ENCODE results near the gene PTRH1.

Gene PTRH1

DNA sequence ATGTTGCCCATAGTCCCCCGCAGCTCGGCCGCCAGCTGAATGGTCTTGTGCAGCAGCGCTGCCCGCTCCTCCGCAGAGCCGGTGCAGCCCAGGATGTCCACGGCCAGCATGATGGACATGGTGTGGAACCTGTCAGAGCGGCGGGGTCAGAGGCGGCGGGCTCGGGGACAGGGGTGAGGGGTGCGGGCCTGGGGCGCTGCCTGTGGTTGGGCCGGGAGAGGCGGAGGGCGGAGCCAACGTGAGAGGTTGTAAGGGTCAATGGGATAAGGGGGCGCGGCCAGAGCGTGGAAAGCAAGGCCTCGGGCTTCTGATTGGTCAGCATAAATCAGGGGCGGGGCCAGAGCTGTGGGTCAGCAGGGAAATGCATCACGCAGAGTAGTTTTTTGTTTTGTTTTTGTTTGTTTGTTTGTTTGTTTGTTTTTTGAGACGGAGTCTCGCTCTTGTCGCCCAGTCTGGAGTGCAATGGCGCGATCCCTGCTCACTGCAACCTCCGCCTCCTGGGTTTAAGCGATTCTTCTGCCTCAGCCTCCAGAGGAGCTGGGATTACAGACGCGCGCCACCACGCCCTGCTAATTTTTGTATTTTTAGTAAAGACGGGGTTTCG lies 26.5 kb upstream of the PTRH1 start:
- in situ Hi-C loops (cut with MboI; ENCODE audit: low sequenced_read_pairs), result no loop called here

DNA sequence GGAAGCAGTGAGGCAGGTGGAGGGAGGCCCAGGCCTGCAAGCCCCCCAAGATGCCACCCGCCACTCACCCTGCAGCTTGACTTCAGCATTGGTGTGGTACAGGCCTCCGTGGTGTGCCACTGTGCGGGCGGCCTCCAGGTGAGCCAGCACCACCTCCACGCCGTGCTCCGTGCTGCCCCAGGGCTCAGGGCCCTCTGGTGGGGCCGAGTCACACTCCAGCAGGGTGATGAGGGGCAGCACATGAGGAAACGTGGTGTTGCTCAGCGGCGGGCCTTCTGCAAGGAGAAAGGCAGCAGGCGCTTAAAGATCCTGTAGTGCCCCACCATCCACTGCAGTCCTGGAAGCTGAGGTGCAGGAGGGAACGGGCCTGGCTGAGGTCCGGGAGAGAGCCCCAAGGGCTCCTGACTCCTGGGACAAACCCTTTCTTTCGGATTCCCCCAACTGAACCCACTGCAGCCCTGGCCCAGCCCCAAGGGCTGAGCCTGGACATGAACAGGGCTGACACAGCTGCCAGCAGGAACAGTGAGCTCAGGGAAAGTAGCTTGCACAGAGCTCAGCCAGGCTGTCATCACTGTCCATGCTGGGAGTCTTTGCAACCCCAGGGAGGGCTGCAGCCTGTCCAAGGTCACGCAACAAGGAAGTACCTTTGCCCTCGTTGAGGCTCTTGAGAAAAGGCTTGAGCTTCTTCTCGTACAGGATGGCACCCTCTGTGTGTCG lies 24.3 kb upstream of the PTRH1 start:
- in situ Hi-C loops (cut with MboI; ENCODE audit: low sequenced_read_pairs), result loop anchor here (10.0 kb wide), 2 partner anchors 125 to 235 kb away; no protein-coding TSS in a partner anchor

- in situ Hi-C loops (cut with MboI; ENCODE audit: low sequenced_read_pairs), result loop anchor here (10.0 kb wide), 2 partner anchors 126 to 234 kb away; no protein-coding TSS in a partner anchor
Observed at GRCh38 chr9:127738666-127739065, 23.2 kb upstream of the PTRH1 start.

DNA sequence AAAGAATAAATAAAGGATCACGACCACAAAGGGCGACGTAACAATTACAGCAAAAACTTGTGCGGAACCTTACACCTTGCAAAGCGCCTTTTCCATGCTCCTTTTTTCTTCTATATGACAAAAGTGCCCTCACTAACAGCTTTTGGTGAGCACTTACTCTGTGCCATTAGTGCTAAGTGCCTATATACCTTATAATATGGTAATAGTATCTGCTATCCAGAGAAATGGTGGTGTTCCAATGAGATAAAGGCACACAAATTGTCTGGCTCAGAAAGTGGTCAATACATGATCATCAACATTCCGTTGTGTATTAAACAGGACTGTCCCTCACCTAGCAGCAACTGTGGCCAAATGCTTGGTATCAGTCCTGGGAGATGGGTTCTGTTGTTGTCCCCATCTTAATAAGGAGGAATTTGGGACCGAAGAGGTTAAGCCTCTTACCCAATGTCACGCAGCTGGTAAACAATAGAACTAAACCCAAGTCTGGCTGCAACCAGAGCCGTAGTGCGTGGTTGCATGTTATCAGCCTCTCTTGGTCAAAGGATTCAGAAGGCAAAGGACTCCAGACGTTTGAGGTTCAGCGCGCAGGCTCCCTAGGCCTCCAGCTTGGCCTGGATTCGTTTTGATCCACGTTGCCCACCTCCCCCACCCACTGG lies 20.2 kb upstream of the PTRH1 start:
- in situ Hi-C loops (cut with MboI; ENCODE audit: low sequenced_read_pairs), result loop anchor here (10.0 kb wide), 2 partner anchors 129 to 231 kb away; no protein-coding TSS in a partner anchor

GRCh38 chr9:127734747-127735529 lies 19.5 kb upstream of the PTRH1 start, which contains the start of gene TOR2A:
TOR2A (minus strand) TSS chr9:127735294; CDS start chr9:127735270, 24 bp downstream.
- in situ Hi-C loops (cut with MboI; ENCODE audit: low sequenced_read_pairs), result loop anchor here (10.0 kb wide), 2 partner anchors 130 to 230 kb away; no protein-coding TSS in a partner anchor

DNA sequence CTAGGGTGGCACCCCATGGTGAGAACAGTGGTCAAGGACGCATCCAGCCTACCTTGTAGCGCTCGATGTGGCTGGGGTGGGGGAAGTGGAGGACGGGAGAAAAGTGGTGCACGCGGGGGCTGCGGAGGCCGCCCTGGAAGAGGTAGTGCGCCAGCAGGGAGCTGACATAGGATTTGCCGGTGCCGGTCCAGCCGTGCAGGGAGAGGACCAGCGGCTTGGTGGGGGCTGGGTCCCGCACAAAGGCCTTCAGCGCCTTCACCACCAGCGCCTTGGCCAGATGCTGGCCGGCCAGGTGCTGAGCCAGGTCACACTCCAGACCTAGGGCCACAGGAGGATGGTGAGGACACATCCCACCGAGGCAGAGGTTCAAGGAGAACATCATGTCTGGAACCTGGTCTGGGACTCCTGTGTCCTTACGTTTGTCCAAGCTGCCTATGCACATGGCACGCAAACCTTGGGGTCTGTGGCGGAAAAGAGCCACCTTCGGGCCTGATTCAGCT lies 18.8 kb upstream of the PTRH1 start:
- in situ Hi-C loops (cut with MboI; ENCODE audit: low sequenced_read_pairs), result loop anchor here (10.0 kb wide), 2 partner anchors 131 to 229 kb away; no protein-coding TSS in a partner anchor

DNA sequence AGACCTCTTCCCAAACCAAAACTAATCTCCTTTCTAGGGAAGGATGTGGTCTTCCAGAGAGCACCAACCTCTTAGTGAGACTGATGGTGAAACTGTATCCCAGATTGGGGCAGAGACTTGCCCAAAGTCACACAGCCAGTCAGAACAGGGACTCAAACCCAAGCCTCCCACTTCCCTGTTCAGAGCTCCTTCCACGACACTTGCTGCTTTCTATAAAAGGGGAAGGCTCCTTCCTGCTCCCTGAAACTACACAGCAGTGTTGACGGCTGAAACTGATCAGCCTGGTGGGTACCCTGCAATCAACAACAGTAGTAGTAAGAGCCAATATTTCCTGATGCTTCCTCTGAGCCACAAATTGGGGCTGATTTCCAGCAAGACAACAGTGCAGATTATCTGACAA lies 18.2 kb upstream of the PTRH1 start:
- in situ Hi-C loops (cut with MboI; ENCODE audit: low sequenced_read_pairs), result loop anchor here (10.0 kb wide), 2 partner anchors 131 to 229 kb away; no protein-coding TSS in a partner anchor

DNA sequence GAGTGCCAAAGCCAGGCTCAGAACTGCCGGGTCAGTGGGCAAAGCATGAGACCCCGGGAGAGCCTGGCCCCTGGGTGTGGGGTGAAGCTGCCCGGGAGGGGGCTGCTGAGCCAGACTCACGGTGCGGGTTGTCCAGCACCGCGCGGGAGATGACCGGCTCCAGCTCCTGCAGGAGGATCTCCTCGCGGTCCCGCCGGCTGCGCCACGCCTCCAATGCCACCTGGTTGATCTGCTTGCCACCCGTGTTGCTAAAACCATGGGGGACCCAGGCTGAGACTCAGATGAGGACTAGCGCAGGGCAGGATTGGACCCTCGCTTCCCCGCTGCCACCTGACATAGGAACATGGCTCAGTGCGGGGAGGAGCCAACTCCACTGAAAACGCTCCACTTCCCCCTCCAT lies 17.0 kb upstream of the PTRH1 start:
- in situ Hi-C loops (cut with MboI; ENCODE audit: low sequenced_read_pairs), result loop anchor here (10.0 kb wide), 2 partner anchors 132 to 228 kb away; no protein-coding TSS in a partner anchor

DNA sequence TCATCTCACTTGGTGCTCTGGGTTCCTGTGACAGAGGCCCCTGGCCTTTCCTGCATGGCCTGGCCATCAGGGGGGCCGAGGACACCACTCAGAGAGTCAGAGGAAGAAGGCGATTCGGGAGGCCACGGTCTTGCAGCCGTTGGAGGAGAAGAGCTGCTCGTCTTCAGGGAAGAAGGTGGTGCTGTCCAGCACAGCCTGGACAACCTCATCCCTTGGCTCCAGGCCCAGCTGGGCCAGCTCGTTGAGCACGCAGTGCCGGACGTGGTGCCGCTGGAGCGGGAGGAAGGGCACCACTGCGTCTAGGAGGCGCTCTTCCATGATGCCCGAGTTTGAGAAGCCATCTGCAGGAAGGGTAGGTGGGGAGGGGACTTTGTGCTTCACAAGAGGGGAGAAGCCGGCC lies 16.5 kb upstream of the PTRH1 start:
- in situ Hi-C loops (cut with MboI; ENCODE audit: low sequenced_read_pairs), result loop anchor here (10.0 kb wide), 2 partner anchors 133 to 227 kb away; no protein-coding TSS in a partner anchor

DNA sequence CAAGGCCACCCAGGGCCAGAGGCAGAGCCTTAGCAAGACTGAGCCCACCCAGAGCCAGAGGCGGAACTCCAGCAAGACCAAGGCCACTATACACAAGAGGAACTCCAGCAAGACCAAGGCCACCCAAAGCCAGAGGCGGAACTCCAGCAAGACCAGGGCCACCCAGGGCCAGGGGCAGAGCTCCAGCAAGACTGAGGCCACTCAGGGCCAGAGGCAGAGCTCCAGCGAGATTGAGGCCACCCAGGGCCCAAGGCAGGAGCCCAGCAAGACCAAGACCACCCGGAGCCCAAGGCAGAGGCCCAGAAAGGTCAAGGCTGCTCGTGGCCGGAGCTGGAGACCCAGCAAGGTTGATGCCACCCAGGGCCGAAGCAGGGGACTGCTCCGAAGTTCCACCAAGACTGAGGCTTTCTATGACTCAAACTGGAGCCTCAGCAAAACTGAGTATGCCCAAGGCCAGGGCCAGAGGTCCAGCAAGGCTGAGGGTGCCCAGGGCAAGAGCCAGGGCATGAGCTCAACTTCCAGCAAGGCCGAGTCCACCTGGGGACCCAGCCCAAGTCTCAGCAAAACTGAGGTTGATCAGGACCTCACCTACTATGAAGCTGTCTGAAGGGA lies 15.4 kb upstream of the PTRH1 start:
- in situ Hi-C loops (cut with MboI; ENCODE audit: low sequenced_read_pairs), result loop anchor here (10.0 kb wide), 2 partner anchors 134 to 226 kb away; no protein-coding TSS in a partner anchor

DNA sequence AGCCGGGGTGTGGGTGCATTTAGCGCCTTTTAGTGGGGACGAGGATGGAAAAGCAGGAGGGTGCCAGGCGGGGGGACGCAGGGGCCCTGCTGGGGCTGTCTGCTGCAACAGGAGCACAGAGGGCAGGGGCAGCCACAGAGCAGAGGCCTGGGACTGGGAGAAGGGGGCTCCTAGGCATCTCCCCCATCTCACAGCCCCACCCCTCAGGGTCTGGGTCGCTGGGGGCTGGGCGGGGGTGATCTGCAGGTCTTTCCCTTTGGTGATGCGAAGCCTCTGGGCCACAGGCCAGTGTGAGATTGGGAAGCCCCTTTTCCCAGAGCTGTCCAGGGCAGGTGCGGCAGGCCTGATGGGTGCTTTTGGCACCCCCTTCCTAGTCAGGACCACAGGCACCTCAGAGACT lies 14.8 kb upstream of the PTRH1 start:
- in situ Hi-C loops (cut with MboI; ENCODE audit: low sequenced_read_pairs), result loop anchor here (10.0 kb wide), 2 partner anchors 135 to 225 kb away; no protein-coding TSS in a partner anchor

DNA sequence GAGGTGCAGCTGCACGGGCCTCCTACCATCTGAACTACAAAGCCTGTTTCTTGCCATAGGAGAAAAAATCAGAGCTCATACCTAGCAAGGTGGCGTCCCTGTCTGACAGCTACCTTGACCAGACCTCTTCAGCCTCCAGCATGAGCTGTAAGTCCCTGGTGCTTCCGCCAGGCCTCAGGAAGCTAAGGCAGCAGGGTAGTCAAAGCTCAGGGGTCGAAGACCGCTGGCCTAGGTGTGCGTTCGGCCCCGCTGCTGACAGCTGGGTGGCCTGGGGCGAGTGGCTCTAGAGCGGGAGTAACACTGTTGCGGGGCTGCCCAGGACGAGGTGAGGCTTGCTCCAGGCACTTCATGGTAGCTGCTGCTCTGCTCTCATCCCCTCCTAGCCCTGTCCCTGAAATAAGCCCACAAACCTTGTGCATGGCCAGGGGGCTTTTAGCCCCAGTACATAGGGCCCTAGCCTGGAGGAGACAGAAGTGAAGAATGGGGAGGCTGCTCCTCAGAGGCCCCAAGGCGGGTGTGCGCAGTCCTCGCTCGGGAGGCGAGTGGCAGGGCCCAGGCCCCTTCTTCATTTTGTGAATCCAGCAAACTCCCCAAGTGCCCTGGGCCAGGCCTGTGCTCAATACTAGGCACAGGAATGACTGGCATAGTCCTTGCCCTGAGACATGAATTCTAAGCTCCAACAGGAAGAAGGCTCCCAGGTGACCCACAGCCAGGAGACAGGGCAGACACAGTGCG lies 14.2 kb upstream of the PTRH1 start:
- in situ Hi-C loops (cut with MboI; ENCODE audit: low sequenced_read_pairs), result loop anchor here (10.0 kb wide), 2 partner anchors 135 to 225 kb away; no protein-coding TSS in a partner anchor

DNA sequence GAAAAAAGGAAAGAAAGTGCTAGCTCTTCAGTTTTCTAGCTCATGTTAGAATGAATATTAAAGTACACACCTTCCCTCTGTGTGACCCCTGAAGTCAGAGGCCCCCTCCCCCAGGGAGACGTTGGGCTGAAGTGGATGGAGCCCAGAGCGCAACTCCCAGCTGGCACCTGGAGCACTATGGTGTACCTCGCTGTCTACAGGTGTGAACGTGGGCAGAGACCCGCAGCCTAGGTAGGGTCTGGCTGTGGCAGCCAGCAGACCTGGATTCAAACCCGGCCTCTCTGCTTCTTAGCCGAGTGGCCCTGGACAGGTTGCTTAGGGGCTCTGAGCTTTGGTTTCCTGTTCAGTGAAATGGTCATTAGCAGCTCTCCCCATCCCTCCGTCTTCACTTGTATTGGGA lies 13.3 kb upstream of the PTRH1 start:
- in situ Hi-C loops (cut with MboI; ENCODE audit: low sequenced_read_pairs), result no loop called here

GRCh38 chr9:127726871-127727270 lies 11.4 kb upstream of the PTRH1 start:
- in situ Hi-C loops (cut with MboI; ENCODE audit: low sequenced_read_pairs), result no loop called here

GRCh38 chr9:127724012-127724411 lies 8.5 kb upstream of the PTRH1 start:
- in situ Hi-C loops (cut with MboI; ENCODE audit: low sequenced_read_pairs), result no loop called here

- in situ Hi-C loops (cut with MboI; ENCODE audit: low sequenced_read_pairs), result no loop called here
Observed at GRCh38 chr9:127723444-127723843, 8.0 kb upstream of the PTRH1 start.

GRCh38 chr9:127723013-127723412 lies 7.5 kb upstream of the PTRH1 start:
- in situ Hi-C loops (cut with MboI; ENCODE audit: low sequenced_read_pairs), result no loop called here

GRCh38 chr9:127722055-127722745 lies 6.7 kb upstream of the PTRH1 start:
- in situ Hi-C loops (cut with MboI; ENCODE audit: low sequenced_read_pairs), result no loop called here

All from HL-60/S4 treated with retinoic acid at 250 ng/mL for 4 days and 3 days (cell line).